DMS114 treated with DMSO at 0.1 percent for 48 hours (cell line): ENCODE results near the gene PPIB.

Experiments
- DNase-seq: peaks from one replicate; lab custom pipeline; 2025; ENCODE audit not compliant: unreplicated experiment; lab: John Stamatoyannopoulos, UW

PPIB gene

DNA sequence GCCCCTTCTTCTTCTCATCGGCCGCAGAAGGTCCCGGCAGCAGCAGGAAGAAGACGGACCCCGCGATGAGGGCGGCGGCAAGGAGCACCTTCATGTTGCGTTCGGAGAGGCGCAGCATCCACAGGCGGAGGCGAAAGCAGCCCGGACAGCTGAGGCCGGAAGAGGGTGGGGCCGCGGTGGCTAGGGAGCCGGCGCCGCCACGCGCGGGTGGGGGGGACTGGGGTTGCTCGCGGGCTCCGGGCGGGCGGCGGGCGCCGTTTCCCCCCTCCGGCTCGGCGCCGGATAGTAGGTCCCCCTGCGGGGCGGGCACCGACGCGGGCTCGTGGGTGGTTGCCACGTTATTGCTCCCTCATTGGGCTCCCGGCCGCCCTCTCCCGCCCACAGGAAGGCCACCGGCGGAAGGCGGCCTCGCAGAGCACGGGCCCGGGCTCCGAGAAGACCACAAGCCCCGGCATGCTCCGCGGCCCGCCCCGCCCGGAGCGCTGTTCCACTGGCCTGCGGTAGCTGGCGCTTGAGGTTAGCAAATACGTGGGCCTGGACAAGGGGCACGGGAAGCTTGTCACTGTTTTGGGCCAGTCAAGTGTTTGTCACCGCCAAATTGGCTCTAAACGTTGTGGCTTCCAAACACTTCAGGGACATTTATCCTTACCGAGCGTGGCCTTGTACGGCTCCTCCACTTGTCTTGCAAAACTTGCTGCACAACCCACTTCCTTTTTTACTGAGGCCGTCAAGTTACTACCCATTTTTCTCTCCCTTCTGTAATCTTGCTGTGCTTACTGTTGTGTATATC, at the start of gene PPIB:
Gene PPIB, minus strand, starts transcription at position 154 of the 790 bp plus-strand sequence. Its CDS starts 36 bp downstream, at position 118.
- DNase-seq: peak; percentile 96

DNA sequence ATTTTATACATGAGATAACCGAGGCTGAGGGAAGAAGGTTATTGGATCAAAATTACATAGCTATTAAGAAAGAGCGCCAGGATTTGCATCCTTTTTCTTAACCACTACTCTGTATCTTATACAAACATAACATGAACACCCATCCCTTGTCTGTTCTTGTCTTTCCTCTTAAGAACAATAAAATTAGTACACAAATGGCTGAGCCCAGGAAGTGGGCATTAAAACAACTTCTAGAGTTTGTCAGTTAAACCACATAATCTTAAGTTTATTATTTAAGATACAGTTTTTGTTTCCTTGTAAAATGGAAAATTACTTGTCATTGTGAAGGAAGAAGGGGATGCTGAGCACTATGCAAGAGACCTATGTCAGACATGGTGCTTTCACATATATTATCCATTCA, 48.9 kb upstream of the PPIB start:
- no peak for DNase-seq

DNA sequence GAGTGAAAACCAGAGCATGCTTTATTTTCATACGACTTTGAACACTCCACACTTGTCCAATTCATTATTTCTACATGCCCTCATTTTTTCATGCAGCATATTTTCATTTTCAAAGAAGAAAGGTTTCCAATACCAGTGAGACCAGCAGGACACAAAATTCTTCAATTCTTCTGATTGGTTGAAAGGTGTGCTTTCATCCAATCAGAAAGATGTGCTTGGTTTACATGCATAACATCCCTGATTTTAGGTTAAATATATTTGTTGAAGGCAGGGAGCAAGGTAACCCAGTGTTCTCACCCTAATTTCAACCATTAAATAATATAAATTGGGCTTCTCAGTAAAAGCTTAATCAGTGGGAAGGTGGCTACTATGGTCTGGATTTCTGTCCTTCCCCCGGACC, 47.5 kb upstream of the PPIB start:
- DNase-seq: no peak

GRCh38 chr15:64209680-64210334, 47.0 kb upstream of the PPIB start:
- peak; percentile 38 for DNase-seq

DNA sequence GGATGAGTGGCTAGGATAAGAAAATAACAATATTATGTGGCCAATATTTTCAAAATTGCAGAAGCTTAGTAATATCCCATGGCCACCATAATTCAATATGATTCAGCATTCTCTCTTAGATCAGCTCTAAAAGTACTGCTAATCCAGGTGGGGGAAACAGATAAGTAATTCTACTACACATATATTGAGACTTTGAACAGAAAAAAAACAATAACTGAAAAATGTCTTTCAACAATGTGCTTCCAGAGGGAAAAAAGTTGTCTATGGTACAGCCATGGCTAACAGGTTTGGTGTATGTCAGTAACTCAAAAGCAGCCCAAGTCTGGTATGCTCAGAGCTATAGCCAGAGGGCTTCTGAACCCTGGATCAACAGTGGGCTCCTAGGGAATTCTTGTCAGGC, 42.4 kb upstream of the PPIB start:
- no peak for DNase-seq

DNA sequence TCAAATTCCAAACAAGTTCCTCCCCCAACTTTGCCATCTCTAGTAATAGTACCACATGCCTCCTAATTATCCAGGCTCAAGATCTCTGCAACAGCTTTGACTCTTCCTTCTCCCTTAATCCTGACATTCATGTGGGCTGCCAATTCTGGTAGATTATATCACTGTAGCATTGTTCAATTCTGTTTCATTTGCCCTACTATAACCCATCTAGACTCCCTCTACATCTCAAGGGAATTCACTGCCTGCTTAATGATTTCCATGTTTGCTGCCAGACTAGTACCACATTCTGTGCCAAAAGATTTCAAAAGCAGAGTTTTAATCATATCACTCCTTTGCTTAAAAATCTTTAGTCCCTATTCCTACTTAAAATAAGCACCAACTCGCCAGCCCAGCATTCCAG, 34.6 kb upstream of the PPIB start:
- DNase-seq: no peak

DNA sequence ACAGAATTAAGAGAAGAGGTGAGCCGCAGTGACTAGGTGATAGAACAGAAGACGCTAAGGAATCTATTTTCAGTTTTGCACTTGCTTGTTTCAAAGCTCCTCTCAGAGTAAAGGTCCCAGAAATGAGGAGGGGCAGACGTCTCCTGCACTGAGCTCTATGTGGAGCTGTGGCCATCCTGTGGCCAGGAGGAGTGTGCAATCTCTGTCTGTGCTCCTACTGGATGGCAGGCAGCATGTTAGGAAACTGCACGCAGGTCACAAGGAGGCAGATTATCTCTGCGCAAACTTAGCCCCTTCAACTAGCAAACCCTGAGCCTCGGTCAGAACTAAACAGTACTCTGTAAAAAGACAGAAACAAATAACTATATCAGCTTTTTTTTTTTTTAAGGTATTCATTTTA, 31.1 kb upstream of the PPIB start:
- DNase-seq: no peak

GRCh38 chr15:64191971-64192830, 29.4 kb upstream of the PPIB start:
- DNase-seq: no peak

DNA sequence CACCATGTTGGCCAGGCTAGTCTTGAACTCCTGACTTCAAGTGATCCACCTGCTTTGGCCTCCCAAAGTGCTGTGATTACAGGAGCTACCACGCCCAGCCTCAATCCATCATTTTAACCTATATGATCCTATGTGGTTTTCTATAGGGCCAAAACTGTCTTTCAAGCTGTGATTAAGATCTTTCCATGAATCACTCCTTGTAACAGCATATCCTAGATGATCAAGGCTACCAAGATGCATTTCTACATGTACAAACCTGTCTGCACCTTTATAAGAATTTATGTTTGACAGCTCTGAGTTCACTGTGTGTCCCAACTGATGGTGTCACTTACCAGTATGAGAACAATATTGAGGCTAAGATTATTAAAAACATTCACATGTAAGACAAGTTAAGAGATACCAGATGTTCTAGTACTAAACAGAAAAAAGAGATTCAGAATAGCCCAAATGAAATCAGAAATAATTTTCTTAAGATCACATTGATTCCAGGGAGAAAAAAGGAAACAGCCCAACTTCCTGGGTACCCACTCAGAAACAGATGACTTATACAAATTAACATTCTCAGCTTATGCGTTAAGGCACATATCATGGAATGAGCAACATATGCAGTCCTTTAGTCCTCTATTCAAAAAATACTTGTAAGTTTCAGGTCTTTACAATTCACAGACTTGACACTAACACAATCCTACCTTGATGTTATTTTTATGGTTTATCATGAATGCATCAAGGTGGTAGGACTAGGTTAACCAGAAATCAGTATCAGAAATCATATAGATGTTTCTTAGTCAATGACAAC, 24.8 kb upstream of the PPIB start:
- no peak for DNase-seq

DNA sequence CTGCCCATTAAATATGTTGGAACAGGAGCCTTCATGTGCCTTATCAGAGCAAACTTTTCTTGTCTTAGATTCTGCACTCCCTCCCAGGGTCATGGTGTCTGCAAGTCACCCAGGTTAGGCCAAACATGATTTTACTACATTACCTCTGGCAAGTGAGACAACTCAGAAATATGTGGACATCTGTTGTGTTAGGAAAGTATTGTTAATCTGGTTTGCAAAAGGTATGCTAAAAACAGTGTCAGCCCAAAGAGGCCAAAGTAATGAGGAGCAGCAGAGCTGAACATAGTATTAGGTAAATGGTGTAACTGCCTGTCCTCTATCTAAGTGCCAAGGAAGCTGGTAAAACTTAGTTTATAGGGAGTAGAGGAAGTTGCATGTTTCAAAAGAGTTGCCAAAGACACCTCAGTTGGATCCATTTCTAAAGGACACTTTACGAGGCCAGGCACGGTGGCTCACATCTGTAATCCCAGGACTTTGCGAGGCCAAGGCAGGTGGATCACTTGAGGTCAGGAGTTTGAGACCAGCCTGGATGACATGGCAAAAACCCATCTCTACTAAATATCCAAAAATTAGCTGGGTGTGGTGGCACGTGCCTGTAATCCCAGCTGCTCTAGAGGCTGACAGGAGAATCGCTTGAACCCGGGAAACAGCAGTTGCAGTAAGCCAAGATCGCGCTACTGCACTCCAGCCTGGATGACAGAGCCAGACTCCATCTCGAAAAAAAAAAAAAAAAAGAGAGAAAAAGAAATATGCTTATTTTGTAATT, 22.5 kb upstream of the PPIB start:
- DNase-seq: no peak

GRCh38 chr15:64182859-64183370, 20.1 kb upstream of the PPIB start:
- DNase-seq: no peak

- no peak for DNase-seq
Measured at GRCh38 chr15:64180235-64180824, 17.5 kb upstream of the PPIB start.

DNA sequence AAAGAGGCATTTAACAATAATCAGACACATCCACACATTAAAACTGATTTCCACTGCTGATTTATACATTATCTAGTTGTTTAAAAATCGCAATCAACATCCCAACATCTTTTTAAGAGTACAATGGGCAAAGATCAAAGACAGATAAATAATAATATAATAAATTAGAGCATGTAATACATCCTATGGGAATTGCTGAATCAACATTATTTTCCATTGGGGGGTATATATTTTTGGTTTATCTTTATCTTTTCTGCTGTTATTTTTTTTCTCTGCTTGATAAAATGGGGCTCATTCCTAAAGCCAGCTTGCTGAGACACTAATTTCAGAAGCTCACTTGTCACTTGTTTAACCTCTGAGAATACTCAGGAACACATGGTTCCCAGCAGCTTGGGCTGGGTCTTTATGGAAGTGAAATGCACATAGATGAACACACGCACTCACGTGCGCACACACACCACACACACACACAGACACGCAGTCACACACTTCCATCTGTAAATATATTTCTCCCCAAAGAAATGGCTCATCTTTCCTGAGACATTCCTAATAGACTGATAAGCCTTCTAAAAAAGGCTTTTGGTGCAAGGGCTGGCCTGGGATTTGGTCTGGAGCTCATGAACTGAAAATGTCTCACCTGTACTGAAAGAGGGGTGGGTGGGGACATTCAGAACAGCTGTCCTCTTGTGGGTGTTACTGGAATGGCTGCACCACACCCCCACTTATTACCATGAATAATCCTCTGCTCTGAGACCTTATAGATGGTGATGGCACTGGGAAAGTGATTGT, 3.5 kb upstream of the PPIB start:
- DNase-seq: no peak

DNA sequence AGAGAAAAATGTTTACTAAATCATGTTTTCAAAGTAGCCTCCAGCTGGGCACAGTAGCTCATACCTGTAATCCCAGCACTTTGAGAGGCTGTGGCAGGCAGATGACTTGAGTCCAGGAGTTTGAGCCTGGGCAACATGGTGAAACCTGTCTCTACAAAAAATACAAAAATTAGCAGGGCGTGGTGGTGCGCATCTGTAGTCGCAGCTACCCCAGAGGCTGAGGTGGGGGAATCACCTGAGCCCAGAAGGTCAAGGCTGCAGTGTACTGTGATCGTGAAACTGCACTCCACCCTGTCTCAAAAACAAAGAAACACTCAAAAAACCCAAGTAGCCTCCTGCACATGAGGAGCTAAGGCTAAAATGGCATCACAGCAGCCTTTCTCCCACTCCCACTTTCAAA, 1.6 kb upstream of the PPIB start:
- no peak for DNase-seq

GRCh38 chr15:64163659-64164362, 989 bp upstream of the PPIB start:
- DNase-seq: peak; percentile 69

DNA sequence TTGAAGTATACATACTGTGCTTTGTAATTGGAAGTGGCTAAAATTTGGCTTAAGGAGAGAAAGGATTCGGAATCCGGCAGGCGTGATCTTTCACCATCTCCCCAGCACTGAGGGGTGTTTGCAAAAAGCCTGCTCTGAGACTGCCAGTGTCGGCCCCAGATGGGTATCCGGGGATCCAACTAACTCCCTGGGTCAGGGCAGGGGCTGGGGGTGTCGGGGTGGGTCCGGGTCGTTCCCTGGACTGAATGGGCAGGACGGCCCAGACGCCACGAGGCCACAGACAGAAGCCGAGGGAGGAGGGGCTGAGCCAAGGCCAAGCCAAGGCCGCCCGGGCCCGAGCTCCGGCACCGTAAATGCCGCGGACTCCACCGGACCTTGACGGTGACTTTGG, 349 bp downstream of the PPIB start:
- DNase-seq: no peak

GRCh38 chr15:64161688-64162477, 939 bp downstream of the PPIB start:
- DNase-seq: no peak
